ENCODE data around the gene STAG1. TPM values are rescaled to one million over a fixed set of nuclear protein-coding genes. Genes with fewer than 3 reads are reported as not detected.

The STAG1 gene
- total RNA-seq, 1 donor from 2014 or later: 40.9 TPM

GRCh38 chr3:136661282-136661681 is 90.9 kb downstream of the STAG1 start:
- TF ChIP-seq, protein P1, sequence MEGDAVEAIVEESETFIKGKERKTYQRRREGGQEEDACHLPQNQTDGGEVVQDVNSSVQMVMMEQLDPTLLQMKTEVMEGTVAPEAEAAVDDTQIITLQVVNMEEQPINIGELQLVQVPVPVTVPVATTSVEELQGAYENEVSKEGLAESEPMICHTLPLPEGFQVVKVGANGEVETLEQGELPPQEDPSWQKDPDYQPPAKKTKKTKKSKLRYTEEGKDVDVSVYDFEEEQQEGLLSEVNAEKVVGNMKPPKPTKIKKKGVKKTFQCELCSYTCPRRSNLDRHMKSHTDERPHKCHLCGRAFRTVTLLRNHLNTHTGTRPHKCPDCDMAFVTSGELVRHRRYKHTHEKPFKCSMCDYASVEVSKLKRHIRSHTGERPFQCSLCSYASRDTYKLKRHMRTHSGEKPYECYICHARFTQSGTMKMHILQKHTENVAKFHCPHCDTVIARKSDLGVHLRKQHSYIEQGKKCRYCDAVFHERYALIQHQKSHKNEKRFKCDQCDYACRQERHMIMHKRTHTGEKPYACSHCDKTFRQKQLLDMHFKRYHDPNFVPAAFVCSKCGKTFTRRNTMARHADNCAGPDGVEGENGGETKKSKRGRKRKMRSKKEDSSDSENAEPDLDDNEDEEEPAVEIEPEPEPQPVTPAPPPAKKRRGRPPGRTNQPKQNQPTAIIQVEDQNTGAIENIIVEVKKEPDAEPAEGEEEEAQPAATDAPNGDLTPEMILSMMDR (IDR thresholded peaks at IDR 0.05): no peak
- H3K36me3 Mint-ChIP-seq (ENCODE audit: low read depth): no peaks in the 10 kb centered on the region
- no peaks in the 10 kb centered on the region for H3K27me3 Mint-ChIP-seq (ENCODE audit: low read depth)
- no peak overlapping the region for H3K27ac Mint-ChIP-seq (ENCODE audit: unreplicated experiment)
- H3K4me1 Mint-ChIP-seq (ENCODE audit: low read depth): peaks cover 23% of the 10 kb centered on the region
- H3K9me3 Mint-ChIP-seq (ENCODE audit: low read depth): no peaks in the 10 kb centered on the region
- no peak for DNase-seq (ENCODE audit: low spot score)
- H3K4me3 Mint-ChIP-seq (ENCODE audit: unreplicated experiment): no peak overlapping the region

DNA sequence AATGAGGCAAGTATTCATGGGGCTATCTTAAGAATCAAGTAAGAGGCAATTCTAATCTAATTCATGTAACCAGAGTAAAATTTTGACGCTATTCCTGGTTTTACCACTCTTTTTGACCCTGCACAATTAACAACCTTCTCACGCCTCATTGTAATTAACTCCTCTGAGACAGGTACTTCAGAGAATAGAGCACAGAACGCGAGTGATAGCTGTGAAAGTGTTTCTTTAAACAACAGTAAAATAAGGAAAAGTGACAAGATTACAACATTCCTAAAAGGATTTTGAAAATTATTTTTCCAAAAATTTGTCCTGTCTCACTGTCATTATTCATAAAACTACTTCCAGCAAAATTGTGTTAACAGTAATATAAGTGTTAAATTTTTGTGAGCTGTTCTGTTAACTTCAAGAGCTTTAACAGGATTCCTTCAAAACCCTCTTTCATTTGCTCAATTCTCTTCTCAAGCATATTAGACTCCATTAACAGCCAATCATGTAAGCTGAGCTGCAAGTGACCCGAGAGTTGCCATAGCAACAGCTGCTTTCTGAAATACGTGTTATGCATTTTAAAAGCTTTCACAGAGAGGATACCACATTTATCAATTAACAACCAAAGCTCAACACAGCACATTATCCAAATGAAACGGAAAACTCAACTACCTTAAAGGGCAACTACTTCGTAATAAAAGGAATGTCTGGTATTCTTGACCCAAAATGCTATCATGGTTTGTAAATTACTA is 93.1 kb downstream of the STAG1 start:
- Mint-ChIP-seq H3K36me3 (ENCODE audit: low read depth) (peaks cover 2% of the 10 kb centered on the region), H3K4me1 (ENCODE audit: low read depth) (peaks cover 14% of the 10 kb centered on the region), H3K9me3 (ENCODE audit: low read depth) (peaks cover 6% of the 10 kb centered on the region), H3K27ac (ENCODE audit: unreplicated experiment) (peak overlapping the region; percentile 57), H3K27me3 (ENCODE audit: low read depth) (no peaks in the 10 kb centered on the region), H3K4me3 (ENCODE audit: unreplicated experiment) (no peak overlapping the region)
- no peak for DNase-seq (ENCODE audit: low spot score)
- TF ChIP-seq, protein P1 (IDR thresholded peaks at IDR 0.05): no peak

DNA sequence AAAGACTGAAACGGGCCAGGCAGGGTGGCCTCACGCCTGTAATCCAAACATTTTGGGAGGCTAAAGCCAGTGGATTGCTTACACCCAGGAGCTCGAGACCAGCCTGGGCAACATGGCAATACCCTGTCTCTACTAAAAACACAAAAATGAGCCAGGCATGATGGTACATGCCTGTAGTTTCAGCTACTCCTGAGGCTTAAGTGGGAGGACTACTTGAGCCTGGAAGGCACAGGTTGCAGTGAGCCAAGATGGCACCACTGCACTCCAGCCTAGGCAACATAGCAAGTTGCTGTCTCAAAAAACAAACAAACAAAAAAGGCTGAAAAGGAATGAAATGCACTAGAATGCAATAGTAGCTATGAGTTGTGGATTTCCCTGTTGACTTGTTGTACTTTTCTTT is 94.7 kb downstream of the STAG1 start:
- DNase-seq (ENCODE audit: low spot score): no peak
- Mint-ChIP-seq H3K4me1 (ENCODE audit: low read depth) (peaks cover 10% of the 10 kb centered on the region), H3K36me3 (ENCODE audit: low read depth) (peaks cover 5% of the 10 kb centered on the region), H3K4me3 (ENCODE audit: unreplicated experiment) (no peak overlapping the region), H3K27ac (ENCODE audit: unreplicated experiment) (no peak overlapping the region), H3K9me3 (ENCODE audit: low read depth) (peaks cover 14% of the 10 kb centered on the region), H3K27me3 (ENCODE audit: low read depth) (no peaks in the 10 kb centered on the region)
- TF ChIP-seq, protein P1 (IDR thresholded peaks at IDR 0.05): no peak

DNA sequence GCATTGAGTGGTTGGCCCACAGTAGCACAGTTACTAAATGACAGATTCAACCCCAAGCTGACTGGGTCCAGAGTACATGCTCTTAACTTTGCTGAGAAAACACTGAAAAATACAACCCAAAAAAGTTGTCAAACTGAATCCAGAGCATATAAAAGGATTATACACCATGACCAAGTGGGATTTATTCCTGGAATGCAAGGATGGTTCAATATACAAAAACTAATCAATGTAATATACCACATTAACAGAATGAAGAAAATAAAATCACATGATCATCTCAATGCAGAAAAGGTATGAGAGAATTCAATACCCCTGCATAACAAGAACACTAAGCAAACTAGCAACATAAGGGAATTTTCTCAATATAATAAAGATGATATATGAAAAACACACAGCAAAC is 98.5 kb downstream of the STAG1 start:
- TF ChIP-seq, protein P1 (IDR thresholded peaks at IDR 0.05): no peak
- Mint-ChIP-seq H3K27me3 (ENCODE audit: low read depth) (no peaks in the 10 kb centered on the region), H3K4me3 (ENCODE audit: unreplicated experiment) (no peak overlapping the region), H3K9me3 (ENCODE audit: low read depth) (peaks cover 17% of the 10 kb centered on the region), H3K27ac (ENCODE audit: unreplicated experiment) (no peak overlapping the region), H3K4me1 (ENCODE audit: low read depth) (peaks cover under 1% of the 10 kb centered on the region), H3K36me3 (ENCODE audit: low read depth) (peaks cover 8% of the 10 kb centered on the region)
- DNase-seq (ENCODE audit: low spot score): no peak

GRCh38 chr3:136651581-136651980 is 100.6 kb downstream of the STAG1 start:
- Mint-ChIP-seq H3K27me3 (ENCODE audit: low read depth) (no peaks in the 10 kb centered on the region), H3K27ac (ENCODE audit: unreplicated experiment) (no peak overlapping the region), H3K9me3 (ENCODE audit: low read depth) (peaks cover 17% of the 10 kb centered on the region), H3K4me1 (ENCODE audit: low read depth) (peaks cover 7% of the 10 kb centered on the region), H3K36me3 (ENCODE audit: low read depth) (peaks cover 8% of the 10 kb centered on the region), H3K4me3 (ENCODE audit: unreplicated experiment) (no peak overlapping the region)
- TF ChIP-seq, protein P1 (IDR thresholded peaks at IDR 0.05): no peak
- no peak for DNase-seq (ENCODE audit: low spot score)

Measured in chondrocyte (in vitro differentiated cells).